Measurements from ENCODE around the gene PANK4.

GRCh38 chr1:2480986-2481364 is 45.4 kb downstream of the PANK4 start:
- TF ChIP-seq CTCF (IDR thresholded peaks at IDR 0.05) (no peak), ZC3H11A (IDR thresholded peaks at IDR 0.05) (no peak), REST (IDR thresholded peaks at IDR 0.05) (no peak), EP300 (IDR thresholded peaks at IDR 0.05) (no peak), HMGXB4 (CRISPR knock-in tag; IDR thresholded peaks at IDR 0.05; ENCODE audit: borderline replicate concordance) (no peak), CHD2 (IDR thresholded peaks at IDR 0.05; ENCODE audit: low read length, partially characterized antibody) (no peak), JUNB (IDR thresholded peaks at IDR 0.05) (no peak), POLR2A (IDR thresholded peaks at IDR 0.05; ENCODE audit: low read length) (no peak), RAD21 (conservative IDR thresholded peaks at IDR 0.05 in 1 of 2, IDR thresholded peaks at IDR 0.05 in 1 of 2) (no peak), RFX5 (IDR thresholded peaks at IDR 0.05) (no peak)

All from A549 (cell line).